NCI-H774 (cell line): ENCODE measurements around the gene LHFPL4.
"Not testable (repeated sequence)": the region's sequence is repeated elsewhere in the genome, so short reads cannot be mapped to it uniquely, and the experiment has no call there.

Source experiments
- DNase-seq: peaks from one replicate; lab custom pipeline; 2025; lab: John Stamatoyannopoulos, UW

The LHFPL4 gene

GRCh38 chr3:9536212-9536611, 17.4 kb downstream of the LHFPL4 start:
- no peak for DNase-seq

DNA sequence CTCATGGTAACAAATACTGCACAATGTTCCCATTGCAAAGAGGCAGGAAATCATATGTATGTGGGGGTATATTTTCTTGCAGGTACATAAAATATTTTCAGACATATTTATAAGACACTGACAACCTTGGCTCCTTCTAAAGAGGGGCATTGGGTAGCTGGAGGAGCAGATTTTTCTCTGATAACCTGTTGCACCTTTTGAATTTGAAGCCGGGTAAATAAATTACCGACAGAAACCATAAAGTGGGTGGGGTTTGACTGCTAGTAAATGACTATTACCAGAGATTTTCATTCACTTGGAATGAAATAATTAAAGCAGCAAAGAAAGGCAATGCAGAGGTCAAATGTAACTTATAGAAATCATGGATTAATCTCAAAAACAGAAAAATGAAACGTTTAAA, 19.2 kb downstream of the LHFPL4 start:
- DNase-seq: no peak

- DNase-seq: no peak
Measured at GRCh38 chr3:9525078-9525477, 28.5 kb downstream of the LHFPL4 start.

GRCh38 chr3:9514956-9515355, 38.7 kb downstream of the LHFPL4 start:
- no peak for DNase-seq

DNA sequence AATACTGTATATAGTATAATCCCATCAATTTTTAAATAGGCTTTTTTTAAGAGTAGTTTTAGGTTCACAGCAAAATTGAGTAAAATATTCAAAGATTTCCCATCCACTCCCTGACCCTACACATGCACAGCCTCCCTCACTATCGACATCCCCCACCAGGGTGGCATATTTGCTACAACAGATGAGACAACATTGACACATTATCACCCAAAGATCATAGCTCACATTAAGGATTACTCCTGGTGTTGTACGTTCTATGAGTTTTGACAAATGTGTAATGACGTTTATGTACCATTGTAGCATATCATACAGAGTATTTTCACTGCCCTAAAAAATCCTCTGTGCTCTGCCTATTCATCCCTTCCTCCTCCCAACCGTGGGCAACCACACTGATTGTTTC, 39.3 kb downstream of the LHFPL4 start:
- DNase-seq: no peak

DNA sequence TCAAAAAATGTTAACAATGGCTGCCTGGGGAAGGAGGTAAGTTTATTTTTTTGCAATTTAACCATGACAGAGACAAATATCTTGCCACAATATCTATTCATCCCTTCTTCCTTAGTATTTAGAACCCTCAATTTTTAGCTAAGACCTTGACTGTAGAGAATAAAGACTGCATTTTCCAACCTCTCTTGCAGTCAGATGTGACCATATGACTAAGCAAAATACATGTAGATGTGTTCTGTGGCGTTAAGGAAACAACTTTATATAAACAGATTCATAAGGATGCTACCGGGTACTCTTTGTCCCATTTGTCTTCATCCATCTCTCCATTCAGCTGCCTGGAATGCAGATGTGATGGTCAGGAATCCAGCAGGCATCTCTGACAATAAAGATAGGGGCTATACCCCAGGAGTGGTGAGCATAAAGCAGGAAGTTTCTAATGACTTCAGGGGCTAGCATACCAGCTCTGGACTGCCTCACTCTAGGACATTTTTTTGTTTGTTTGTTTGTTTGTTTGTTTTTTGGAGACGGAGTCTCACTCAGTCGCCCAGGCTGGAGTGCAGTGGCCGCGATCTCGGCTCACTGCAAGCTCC, 41.1 kb downstream of the LHFPL4 start:
- no peak for DNase-seq

GRCh38 chr3:9508781-9509180, 44.8 kb downstream of the LHFPL4 start:
- no peak for DNase-seq

DNA sequence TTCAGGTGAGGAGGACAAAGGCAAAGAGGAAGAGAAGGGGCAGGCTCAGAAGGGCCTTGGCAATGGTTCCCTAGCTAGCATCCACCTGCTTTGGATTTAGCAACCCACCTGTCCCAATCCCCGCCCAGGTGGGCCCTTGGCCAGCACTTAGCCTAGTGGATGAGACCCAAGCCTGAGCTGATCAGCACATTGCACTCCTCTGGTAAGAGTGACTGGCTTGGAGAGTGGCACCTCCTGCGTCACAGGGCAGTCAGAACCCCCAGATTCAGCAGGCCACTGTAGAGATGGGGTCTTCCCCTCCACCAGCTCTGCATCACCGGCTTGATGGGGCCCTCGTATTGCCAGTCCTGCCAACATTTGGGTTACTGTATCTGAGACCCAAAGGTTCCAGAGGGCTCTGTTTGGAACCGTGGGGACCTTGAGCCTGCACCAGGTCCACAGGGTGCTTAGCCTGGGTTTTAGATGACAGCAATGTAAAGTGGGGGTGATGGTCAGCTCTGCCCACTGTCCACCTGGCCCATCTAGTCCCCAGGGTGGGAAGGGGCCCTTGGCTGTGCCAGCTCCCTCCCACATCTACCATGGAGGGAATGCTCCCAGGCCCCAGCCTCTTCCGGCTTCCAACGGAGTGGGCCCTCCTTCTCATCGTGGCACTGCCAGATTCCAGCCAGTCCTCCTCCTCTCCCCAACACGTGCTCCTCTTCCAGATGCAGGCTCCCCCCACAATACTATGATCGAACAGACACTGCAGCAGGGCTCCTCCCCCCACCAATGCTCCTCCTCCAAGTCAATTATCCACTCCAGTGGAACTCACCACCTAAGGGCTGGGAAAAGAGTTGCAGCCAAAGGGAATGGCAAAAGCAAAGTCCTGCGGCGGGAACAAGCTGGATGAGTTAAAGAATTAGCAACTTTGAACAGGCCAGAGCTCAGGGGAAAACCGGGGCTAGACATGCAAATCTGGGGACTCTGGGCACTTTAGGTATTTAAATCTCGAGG, 45.7 kb downstream of the LHFPL4 start:
- no peak for DNase-seq

DNA sequence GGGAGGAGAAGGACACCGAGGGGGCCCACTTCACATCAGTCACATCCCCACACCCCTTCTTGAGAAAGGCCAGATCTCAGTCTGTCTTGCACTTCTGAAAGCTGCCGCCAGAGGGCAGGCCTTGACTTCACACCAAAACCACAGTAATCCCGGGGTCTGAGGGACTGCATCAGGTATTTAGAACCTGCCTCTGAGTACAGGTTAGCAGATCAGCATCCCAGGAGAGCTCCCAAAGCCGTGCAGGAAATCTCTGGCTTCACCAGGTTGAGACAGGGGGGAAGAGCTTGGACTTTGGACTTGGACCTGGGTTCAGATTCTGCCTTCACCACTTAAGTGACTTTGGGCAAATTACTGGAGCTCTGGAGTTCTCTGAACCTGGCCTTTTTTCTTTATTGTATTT, 50.3 kb downstream of the LHFPL4 start:
- DNase-seq: peak; percentile 42

DNA sequence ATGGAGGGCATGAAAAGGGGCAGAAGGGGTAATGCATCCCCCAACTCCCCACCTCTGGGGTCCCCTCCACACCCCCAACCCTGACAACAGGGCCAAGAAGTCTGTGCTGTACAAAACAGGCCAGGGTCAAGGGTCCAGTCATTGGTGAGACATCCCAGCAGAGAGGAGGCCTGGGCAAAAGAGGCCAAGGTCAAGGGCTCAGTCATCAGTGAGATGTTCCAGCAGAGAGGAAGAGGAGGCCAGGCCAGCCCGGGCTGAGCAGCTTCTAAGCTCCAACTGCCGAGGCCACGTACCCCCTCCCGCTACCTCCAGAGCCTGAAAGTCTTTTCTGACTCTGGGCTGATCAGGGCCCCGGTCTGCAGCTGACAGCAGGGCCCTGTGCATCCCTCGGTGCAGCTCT, 52.4 kb downstream of the LHFPL4 start:
- DNase-seq: no peak

DNA sequence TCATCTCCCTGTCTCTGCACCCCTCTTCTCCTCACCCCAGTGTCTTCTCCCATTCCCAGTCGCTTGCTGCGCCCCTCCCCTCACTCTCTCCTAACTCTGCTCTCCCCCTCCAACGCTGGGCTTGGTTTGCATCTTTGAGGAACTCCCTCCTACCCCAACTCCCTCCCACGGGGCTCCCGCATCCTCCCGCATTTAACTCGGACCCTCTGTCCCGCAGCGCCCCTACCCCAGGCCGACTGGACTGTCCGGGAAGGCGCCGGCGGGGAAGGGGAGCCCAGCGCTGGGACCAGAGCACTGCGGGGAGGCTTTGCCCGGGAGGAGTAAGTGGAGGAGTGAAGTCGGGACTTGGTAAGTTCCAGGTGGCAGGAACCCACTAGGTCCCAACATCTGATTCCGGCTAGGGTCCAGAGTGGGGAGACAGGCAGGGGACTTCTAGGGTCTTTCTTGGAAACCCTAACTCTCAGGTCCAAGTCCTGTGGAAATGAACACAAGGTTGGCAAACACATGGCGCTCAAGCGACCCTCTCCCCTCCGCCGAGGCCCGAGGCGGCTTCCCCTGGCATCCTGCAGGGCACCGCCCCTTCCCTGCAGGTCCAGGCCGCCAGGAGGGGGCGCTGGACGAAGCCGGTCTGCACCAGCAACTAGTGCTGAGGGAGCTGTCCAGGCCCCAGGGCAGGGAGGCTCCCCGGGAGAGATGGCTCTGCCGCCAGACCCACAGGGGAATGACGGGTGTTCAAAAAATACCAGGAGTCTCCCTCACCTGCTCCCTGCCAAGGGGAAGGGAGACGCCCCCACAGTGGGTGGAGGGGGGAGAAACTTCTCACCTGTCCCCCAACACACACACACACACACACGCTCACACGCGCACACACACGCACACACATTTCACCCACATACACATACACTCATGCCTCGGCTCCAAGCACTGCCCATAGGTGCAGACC, 53.2 kb downstream of the LHFPL4 start:
- DNase-seq: no peak

DNA sequence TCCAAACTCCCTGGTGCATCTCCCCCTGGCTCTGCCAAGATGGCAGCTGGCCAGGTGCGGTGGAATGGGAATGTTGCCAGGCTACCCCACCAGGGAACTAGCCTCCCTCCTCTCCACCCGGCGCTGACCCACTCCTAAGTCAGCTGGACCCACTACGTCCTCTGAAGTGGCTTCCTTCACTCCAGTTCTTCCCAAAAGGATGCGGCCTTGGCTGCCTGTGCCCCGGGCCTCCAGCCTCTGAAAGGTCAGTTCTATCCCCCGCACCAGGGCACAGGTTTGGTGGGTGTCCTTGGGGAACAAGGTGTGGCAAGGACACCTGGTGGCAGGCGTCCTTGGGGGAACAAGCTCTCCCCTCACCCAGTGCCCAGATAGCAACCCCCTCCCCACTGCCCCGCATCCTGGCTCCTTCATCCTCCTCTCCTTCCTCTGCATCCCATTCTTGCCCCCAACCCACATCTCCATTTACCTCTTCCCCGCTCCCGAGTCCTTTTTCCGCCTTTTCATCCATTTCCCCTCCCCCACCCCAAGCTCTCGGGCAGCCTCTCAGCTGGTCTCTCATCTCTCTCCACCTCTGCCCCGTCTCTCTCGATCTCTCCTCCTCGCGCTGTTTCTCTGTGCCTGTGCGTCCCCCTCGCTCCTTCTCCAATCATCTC, 54.0 kb downstream of the LHFPL4 start:
- DNase-seq: no peak

DNA sequence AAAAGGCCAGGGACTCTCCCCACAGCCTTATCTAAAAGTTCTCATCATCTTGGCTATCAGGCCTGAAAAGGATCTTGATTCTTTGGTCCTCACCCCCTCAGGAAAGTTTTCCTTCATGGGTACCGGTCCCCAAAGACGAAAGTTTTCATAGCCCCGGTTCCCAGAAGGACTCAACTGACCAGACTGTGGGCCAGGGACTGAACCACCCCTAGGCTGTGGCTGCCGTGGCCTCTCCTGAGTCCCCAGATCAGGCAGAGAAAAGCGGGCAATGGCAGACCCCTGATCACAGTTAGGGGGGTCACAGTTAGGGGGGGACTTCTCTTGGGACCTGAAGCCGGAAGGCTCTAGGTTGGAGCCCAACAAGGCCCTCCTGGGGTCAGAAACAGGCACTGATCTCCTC, 54.8 kb downstream of the LHFPL4 start:
- no peak for DNase-seq

DNA sequence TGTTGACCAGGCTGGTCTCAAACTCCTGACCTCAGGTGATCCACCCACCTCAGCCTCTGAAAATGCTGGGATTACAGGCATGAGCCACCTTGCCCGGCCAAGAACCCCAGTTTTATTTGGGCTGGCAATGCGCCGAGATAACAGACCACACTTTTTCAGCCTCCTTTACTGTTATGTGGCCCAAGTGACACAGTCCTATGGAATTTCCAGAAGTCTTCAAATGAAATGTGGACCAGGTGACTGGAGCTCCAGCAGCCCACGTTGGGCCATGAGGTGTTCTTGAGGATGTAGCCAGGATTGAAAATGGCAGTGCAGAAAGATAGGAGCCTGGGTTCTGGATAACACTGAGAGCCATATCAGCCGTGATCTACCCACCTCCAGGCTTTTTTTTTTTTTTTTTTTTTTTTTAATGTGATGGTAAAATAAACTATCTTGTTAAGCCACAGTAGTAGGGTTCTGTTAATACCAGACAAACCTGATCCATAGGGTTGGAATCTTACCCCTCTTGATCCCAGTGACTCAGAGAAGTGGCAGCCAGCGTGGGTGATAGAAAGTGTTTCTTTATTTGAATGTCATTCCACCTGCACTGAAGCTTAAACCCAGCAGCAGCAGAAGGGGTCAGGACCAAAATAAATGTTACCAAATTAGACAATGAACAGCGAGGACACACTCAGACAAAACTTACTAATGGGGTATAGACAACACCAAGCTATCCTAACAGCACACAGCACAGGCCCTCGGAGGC, 55.6 kb downstream of the LHFPL4 start:
- no peak for DNase-seq

- DNase-seq: no peak
Measured at GRCh38 chr3:9496893-9497292, 56.7 kb downstream of the LHFPL4 start.

GRCh38 chr3:9494036-9494435, 59.6 kb downstream of the LHFPL4 start:
- DNase-seq: not testable (repeated sequence)

DNA sequence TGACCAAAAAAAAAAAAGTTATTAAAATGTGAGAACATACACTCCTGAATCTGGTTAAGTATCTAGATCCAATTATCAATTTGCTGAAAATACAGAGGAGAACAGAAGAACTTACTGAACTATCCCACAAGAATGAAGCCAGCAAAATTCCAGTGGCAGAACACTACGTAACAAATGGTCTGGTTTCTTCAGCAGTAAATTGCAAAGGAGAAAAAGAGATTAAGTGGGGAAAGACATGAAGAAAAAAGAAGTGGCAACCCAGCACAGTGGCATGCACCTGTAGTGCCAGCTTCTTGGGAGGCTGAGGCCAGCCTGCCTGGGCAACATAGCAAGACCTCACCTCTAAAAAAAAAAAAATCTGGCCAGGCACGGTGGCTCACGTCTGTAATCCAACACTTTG, 62.1 kb downstream of the LHFPL4 start:
- DNase-seq: no peak

- DNase-seq: no peak
Measured at GRCh38 chr3:9485248-9485647, 68.4 kb downstream of the LHFPL4 start.

DNA sequence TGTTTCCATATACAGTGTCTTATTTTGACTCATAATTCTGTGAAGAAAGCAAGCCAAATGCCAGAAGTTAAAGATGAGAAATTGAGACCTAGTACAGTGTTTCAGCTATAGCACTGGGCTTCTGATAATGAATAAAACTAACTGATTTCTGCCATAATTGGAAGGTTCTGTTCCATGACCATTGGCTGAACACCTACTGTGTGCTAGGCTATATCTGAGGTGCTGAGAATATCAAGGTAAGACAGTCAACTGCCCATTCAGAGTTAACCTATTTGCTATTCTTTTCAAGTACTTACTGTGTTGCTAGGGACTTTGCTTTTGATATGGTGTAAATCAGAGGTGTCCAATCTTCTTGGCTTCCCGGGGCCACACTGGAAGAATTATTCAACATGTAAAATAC, 73.4 kb downstream of the LHFPL4 start:
- DNase-seq: no peak

DNA sequence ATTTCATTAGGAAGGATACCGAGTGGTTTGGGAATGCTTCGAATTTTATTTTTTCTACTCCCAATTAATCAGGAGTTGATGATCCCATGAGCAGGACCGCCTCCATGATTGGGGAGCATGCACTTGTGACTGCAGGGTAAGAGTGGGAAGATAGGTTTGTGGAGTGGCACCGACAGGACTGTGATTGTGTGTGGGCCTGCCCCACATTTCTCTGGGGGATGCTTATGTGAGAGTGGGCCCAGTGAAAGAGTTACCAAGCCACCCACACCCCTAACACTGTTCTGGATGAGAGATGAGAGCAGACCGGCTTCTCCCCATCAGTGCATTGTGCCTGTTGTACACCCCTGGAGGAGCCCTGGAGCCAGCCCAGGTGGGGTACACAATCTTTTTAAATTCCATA, 76.7 kb downstream of the LHFPL4 start:
- DNase-seq: no peak

- DNase-seq: no peak
Measured at GRCh38 chr3:9474482-9474881, 79.1 kb downstream of the LHFPL4 start.
